Measurements from ENCODE around the gene GPR15.

DNA sequence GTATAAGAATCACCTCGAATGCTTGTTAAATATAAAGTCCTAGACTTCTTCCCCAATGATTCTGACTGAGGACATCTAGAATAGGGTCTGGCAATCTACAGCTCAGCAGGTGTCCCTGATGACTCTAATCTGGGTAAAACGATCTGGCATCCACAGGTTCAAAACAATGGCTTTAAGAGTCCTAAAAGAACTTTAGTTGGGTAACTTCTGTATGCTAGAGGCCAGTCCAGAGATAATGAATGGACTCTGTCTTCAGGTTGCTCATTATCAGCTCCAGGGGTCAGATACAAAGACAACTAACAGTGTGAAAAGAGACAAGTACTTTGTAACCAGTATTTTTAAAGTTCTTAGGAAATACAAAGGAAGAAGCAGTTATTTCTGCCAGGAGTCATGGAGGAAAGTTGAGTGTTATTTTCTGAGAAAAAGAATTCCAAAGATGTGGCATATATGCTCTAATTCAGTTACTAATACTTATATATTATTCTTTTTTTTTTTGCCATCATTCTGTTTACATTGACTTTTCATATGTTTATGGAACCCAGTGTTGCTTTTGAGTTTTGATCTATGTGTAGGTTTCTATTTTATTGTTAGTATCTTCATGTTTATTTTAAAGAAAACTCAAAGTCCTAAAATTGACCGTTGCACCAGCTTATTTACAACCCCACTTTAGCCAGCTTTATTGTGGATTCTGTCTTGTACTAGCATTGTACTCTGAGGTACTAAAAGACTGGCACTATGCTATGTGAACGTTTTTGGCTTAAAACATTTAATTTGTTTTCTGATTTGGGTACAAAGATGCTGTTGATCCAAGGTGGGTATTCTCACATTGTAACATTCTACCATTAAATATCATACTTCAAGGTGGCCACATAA is 3.1 kb upstream of the GPR15 start:
- no peak for TF ChIP-seq POLR2A (IDR thresholded peaks at IDR 0.05)
- TF ChIP-seq, protein P1, sequence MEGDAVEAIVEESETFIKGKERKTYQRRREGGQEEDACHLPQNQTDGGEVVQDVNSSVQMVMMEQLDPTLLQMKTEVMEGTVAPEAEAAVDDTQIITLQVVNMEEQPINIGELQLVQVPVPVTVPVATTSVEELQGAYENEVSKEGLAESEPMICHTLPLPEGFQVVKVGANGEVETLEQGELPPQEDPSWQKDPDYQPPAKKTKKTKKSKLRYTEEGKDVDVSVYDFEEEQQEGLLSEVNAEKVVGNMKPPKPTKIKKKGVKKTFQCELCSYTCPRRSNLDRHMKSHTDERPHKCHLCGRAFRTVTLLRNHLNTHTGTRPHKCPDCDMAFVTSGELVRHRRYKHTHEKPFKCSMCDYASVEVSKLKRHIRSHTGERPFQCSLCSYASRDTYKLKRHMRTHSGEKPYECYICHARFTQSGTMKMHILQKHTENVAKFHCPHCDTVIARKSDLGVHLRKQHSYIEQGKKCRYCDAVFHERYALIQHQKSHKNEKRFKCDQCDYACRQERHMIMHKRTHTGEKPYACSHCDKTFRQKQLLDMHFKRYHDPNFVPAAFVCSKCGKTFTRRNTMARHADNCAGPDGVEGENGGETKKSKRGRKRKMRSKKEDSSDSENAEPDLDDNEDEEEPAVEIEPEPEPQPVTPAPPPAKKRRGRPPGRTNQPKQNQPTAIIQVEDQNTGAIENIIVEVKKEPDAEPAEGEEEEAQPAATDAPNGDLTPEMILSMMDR (IDR thresholded peaks at IDR 0.05), result no peak
